NCI-H524 treated with DMSO at 0.1 percent for 48 hours (cell line): ENCODE measurements around the gene AKR1B1.
A peak's percentile ranks its signal among the peaks of the same experiment; 100 is the strongest.
"Not testable (repeated sequence)": the region's sequence is repeated elsewhere in the genome, so short reads cannot be mapped to it uniquely, and the experiment has no call there.

Experiments
- DNase-seq: peaks from one replicate; lab custom pipeline; 2025; lab: John Stamatoyannopoulos, UW

AKR1B1 gene

DNA sequence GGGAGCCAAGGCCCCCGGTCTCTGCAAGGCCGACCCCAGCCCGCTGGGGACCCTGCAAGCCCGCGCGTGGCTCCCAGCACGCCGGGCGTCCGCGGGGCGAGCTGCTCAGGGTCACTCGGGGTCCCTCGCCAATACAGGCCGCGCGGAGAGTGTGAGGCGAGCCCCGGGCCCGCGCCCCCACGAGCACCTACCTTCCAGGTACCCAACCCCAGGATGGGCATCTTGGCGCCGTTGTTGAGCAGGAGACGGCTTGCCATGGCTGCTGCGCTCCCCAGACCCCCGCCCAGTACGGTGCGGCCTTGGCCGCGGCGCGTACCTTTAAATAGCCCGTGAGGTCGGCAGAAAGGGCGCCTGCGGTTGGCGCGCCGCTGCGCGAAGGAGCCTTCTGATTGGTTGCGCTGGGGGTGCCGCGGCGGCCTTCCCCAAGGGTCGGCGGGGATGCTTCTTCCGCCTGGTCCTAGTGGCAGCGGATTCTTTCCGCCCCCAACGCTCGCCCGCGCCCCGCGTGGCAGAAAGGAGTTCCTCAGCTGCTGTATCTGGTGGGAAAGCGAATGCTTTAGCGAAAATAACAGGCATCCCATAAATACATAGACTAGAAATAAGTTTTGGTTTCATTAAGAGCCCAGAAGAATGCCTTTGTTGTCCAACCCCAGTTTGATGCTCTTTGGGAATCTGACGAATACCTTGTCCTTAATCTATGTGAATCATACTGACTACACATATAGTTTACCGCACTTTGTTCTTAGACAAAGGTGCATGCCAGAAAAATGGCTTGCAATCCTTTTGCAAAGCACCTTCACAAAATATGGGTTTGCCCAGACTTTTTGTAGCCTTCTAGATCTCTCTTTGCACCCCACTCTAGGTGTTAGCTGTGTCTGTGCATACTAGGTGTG is at the start of gene AKR1B1:
Gene AKR1B1, minus strand, starts transcription at position 295 of the 893 bp plus-strand sequence. Its CDS starts 38 bp downstream, at position 257.
- peak; percentile 79 for DNase-seq

DNA sequence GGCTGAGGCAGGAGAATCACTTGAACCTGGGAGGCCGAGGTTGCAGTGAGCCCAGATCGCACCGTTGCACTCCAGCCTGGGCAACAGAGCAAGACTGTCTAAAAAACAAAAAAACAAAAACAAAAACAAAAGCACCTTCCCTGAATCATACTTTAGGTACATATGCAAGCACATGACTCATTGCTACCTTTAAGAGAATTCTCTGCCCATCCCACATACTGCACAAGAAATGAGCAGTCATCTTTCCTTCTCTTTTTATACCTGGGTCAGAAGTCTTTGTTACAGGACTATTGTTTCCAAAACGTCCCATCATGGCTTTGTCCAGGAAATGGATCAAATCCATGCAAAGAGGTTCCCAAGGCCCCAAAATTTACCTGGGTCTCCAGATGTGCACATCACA is 47.0 kb upstream of the AKR1B1 start:
- DNase-seq: no peak

DNA sequence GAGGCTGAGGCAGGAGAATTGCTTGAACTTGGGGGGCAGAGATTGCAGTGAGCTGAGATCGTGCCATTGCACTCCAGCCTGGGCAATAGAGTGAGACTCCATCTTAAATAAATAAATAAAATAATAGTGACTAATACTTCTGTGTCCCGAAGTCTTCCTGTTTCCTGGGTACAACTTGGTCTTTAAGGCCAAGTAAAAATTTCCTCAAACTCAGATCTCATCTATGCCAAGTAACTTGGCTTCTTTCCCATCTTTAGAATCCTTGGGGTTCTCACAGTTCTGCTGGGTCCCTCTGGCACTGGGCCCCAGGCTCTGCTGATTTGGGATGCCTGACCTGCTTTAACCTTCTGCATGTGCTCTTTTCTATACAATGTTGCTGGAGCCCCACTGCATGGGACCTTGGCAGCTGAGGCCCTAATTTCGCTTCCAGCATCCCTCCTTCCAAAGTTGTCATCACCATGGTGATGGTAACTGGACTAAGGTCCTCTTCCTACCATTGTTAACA is 45.8 kb upstream of the AKR1B1 start:
- DNase-seq: no peak

DNA sequence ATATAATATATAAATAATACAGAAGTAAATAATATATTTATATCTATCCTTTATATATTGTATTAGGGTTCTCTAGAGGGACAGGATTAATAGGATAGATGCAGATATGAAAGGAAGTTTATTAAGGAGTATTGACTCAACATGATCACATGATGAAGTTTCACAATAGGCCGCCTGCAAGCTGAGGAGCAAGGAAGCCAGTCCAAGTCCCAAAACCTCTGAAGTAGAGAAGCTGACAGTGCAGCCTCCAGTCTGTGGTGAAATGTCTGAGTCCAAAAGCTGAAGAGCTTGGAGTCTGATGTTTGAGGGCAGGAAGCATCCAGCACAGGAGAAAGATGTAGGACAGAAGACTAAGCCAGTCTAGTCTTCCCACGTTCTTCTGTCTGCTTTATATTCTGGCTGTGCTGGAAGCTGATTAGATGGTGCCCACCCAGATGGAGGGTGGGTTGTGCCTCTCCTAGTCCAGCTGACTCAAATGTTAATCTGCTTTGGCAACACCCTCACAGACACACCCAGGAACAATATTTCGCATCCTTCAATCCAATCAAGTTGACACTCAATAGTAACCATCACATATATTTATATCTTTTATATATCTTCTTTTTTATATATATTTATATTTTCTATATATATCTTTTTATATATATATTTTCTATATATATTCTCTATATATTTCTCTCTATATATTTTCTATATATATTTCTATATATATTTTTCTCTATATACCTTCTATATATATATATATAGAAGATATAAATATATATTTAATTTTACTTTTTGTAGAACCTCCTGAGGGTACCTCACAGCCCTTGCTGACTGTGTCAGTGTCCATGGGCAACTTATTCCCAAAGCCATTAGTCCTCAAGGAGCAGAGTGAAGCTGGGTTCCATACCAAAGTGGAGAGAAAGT is 43.8 kb upstream of the AKR1B1 start:
- no peak for DNase-seq

DNA sequence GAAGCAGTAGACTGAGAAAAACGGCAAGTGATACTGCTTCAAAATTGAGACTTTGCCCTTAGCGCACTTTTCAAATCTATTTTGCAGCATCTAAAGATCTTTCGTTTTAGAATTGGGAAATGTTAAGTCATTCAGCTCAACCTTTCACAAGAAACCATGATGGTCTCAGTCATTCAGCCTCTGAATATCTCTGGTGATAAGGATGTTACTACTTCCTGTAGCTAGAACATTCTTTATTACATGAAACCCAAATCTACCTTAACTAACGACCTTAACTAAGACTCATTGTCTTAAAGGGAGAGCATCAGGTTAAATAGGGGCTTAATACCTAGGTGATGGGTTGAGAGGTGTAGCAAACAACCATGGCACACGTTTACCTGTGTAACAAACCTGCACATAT is 42.1 kb upstream of the AKR1B1 start:
- no peak for DNase-seq

DNA sequence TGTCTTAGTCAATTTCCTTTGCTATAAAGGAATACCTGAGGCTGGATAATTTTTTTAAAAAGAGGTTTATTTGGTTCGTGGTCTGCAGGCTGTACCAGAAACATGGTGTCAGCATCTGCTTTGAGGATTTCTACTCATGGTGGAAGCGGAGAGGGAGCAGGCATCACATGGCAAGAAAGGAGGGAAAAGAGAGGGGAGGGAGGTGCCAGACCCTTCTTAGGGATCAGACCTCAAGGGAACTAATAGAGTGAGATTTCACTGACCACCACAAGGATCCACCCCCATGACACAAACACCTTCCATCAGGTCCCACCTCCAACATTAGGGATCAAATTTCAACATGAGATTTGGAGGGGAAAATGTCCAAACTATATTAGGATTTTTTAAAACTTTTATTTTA is 41.5 kb upstream of the AKR1B1 start:
- no peak for DNase-seq

DNA sequence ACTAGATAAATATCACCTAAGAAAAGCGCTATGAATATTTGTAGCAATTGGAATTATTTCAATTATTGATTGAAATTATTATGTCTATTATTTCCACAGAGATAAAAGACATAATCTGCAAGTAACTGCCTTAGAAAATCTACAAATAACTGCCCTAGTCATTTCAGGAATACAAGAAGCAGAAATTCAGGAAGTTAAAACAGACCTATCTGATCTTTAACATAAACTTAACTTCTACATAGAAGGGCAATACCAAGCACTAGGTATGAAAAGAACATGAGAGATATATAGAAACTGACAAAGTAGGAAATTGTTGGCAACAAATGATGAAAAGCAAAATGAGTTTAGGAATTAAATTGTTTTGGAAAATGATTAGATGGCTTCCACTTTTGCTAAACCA is 36.6 kb upstream of the AKR1B1 start:
- no peak for DNase-seq

DNA sequence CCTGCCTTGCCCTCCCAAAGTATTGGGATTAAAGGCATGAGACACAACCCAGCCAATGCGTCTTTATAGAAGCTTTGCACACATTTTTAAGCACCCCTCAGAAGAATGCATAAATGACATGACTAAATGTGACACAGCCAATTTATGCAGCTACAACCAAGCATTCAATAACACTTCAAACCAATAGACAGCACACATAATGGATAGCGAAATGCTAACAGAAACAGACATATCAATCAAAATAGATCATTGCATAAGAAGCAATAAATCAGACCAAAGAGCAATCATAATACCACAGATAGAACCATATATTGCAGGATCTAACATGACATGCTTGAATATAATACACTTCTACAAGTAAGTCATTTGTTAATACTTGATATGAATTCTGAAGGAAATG is 34.2 kb upstream of the AKR1B1 start:
- DNase-seq: no peak

DNA sequence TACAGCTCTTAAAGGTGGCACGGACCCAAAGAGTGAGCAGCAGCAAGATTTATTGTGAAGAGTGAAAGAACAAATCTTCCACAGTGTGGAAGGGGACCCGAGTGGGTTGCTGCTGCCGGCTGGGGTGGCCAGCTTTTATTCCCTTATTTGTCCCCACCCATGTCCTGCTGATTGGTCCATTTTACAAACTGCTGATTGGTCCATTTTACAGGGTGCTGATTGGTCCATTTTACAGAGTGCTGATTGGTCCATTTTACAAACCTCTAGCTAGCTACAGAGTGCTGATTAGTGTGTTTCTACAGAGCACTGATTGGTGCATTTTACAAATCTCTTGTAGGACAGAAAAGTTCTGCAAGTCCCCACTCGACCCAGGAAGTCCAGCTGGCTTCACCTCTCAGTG is 28.8 kb upstream of the AKR1B1 start:
- DNase-seq: not testable (repeated sequence)

DNA sequence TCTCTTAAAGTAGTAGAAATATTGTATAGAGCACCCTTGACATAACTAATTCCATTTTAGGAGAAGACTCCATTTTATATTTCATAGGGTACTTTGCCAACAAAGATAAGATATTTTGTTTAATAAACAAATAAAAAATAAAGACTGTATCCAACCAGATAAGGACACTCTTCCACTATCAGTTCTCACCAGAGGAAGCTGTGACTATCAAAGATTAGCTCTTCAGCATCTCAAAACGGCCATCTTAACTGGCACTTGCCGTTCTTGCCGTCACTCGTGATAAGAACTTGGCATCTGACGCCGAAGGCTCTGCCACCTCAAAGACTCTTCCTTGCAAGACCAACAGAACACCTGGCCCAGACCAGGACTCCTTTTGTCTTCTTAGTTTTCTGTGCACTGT is 26.3 kb upstream of the AKR1B1 start:
- DNase-seq: no peak

DNA sequence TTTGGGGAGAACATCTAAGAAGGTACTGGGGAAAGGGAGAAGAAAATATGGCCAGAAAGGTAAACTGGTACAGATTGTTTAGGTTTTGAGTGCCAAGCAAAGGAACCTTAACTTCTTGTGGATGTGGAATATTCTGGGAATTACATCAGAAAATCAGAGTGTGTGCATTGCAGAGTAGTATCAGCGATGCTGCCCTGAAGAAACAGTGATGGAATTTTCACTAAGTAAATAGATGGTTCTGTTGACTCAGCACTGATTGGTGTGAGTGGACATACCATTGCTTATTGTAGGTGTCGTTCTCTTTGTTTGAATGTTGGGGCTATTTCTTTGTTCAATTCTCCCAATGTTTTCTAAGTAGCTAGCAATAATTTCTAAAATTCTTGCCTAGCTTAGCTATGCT is 24.4 kb upstream of the AKR1B1 start:
- no peak for DNase-seq

DNA sequence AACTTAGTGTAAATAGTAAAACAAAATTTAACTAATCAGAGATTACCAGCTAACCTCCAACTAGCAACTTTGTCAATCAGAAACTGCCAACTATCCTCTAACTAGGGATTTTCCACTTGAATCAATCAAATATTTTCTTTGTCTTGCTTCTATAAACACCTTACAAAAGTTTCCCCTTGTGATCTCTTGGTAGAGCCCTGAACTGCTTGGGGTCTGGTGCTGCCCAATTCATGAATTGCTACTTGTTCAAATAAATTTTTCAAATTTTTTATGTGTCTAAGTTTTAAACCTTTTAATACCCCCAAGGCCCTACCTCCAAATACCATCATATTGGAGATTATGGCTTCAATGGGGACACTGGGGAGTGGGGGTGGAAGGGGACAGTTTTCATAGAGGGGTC is 24.0 kb upstream of the AKR1B1 start:
- DNase-seq: no peak

DNA sequence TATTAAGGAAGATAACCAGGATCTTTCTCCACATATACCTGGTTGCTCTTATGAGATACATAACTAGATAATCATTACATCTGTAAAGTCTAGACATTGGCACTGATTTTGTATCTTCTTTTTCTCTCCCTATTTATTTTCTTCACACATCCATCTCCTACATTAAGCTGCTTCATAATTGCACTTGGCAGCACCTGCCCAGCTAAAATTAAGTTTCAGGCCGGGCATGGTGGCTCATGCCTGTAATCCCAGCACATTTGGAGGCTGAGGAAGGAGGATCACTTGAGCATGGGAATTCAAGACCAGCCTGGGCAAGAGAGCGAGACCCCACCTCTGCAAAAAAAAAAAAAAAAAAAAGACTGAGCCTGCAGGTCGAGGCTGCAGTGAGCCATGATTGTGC is 22.3 kb upstream of the AKR1B1 start:
- no peak for DNase-seq

DNA sequence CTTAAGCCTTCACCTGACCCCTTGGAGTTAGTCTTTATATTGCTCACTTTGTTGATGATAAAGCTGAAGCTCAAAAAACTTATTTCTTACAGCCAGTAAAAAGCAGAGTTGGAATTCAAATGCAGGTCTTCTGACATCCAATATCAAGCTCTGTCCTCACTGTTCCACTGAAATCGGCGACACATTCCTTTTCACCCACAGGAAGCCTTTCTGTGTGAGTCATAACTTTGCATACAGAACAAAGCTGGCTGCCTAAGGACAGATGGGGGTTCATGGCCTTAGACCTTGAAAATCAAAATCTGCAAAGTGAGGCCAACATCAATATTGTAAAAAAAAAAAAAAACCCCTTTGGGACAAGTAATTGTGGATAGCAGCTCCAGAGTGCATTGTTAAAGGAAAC is 21.8 kb upstream of the AKR1B1 start:
- no peak for DNase-seq

DNA sequence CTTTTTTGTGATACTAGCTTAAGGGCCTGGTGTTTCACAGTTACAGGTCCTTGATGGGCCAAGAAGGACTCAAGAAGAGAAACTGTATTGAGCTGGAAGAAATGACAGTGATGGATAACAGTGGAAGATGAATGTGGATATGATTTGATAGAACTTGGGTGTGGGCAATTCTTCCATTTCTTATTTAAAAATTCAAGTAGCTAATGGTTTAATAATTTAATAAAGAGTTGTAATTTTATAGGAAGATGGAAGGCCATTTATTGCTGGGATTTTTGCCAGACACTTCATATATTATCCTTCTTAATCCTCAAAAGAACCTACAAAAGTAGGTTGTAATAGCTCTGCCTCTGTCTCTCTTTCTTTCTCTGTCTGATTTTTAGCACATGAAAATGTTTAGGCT is 21.3 kb upstream of the AKR1B1 start:
- no peak for DNase-seq

DNA sequence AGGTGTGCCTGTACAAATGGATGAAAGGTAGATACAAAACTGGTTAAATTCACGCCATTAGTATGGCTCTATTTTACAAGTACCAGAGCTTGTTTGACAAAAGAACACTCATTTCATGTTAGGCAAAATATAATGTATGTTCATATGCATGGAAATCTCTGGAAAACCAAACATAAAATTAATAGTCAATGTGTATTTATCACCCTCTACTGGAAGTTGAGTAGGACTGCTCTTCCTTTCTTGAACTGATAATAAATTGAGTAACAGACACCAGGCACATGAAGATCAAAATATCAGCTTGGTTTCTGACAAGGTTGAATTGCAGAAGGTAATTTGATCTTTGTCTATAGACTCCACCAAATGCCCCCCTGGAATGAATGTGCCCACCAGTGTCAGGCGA is 19.8 kb upstream of the AKR1B1 start:
- DNase-seq: no peak

DNA sequence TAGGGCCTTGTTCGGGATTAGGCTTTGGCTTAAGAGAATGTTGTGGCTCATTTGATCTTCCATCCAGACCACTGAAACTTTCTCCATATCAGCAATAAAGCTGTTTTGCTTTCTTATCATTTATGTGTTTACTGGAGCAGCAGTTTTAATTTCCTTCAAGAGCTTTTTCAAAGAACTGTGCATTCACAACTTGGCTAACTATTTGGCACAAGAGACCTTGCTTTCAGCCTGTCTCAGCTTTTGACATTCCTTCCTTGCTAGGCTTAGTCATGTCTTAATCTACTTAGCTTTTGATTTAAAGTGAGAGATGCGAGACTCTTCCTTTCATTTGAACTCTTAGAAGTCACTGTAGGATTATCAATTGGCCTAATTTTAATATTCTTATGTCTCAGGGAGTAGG is 19.1 kb upstream of the AKR1B1 start:
- no peak for DNase-seq

DNA sequence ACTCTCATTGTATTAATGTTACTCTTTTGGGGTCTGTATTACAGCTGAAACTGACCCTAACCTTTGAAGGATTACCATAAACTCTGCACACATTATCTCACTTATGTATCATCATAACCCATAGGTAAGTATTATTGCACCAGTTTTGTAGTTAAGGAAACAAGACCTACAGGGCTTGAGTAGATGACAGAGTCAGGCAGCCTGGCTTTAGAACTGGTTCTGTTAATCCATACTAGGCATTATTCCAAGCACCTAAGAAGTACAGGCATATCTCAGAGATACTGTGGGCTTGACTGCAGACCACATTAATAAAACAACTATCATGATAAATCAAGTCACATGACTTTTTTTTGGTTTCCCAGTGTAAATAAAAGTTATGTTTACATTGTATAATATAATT is 17.1 kb upstream of the AKR1B1 start:
- no peak for DNase-seq

DNA sequence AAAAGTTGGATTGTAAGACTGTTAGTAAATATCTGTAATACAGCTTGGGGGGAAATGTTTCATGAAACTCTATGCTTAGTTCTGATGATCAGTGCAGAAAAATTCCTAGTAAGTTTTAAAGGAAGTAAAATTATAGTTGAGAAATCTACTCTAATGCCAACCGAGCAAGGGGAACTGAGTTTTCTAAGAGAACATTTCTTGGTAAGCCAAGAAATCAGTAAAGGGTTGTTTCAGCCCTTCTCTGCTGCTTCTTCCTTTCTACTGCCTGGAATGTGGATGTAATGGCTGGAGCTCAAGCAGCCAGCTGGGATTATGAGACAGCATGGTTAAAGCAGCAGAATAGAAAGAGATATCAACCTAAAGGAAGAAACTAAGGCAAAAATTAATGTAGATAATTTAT is 15.9 kb upstream of the AKR1B1 start:
- no peak for DNase-seq

DNA sequence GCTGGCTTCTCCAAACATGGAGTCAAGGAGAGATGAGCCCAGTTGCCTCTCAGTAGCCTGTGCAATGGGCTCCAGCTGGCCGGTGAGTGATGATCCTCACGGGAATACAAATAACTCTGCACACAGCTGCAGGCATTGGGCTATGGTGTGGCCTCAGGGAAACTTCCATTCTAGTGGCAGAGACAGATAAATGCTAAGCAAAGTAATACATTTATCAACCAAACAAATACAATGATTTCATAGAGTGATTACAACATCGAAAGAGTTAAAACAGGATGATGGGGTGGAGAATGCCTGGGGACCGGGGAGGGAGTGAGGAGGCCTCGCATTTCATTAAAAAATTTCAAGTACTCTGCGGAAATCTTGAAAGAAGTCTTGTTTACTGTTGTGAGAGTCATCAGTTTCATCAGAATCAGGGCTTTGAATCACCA is 15.0 kb upstream of the AKR1B1 start:
- no peak for DNase-seq

DNA sequence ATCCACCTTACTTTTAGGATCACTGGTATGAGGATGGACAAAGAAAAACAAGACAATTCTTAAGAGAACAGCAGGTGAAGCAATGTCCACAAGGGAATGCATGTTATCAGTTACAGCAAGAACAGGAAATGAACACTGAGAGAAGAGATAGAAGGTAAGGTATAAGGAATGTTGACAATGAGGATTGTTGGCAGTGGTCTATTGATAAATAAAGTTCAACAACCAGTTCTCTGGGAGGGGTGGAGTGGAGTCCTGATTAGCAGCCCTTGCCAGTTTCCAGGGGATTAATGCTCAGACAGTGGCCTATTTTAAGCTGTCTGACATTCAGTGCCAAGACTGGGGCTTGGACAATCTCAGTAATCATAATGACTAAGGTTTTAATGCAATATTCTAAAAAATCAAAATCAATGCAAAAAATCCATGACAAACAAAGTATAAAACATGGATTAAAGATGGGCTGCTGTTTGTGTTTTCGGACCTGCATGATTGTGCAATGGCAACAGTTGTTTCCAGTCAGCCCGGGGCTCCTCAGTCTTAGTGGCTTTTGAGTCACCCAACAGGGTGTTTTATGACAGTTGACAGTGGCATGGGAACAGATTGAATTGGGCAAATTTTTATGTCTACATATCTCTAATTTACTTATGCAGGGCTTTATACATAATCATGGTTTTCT is 13.8 kb upstream of the AKR1B1 start:
- no peak for DNase-seq

DNA sequence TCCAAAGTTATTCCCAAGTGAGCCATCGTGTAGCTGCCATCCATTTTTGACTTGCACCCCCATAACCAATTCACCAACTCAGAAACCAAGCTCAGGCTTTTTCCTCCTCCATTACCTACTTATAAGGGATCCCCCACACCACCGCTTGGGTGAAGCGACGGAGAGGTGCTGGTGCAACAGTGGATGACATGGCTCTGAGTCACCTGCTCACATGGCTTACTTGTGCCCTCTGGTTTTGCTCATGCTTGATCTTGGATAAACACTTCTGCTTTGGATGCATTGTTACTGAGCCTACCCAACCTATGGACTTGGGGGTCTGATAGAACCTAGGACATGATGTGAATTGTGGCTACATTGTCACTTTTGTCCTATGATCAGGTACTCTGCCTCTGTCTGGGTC is 12.0 kb upstream of the AKR1B1 start:
- no peak for DNase-seq
